Measurements from ENCODE around the gene PIGU. TPM values are rescaled to one million over a fixed set of nuclear protein-coding genes. Genes with fewer than 3 reads are reported as not detected.
"Not testable (repeated sequence)": the region's sequence is repeated elsewhere in the genome, so short reads cannot be mapped to it uniquely, and the experiment has no call there.

PIGU gene
- total RNA-seq, 2 experiments from 2014 or later = 24.8 to 26.4 TPM

DNA sequence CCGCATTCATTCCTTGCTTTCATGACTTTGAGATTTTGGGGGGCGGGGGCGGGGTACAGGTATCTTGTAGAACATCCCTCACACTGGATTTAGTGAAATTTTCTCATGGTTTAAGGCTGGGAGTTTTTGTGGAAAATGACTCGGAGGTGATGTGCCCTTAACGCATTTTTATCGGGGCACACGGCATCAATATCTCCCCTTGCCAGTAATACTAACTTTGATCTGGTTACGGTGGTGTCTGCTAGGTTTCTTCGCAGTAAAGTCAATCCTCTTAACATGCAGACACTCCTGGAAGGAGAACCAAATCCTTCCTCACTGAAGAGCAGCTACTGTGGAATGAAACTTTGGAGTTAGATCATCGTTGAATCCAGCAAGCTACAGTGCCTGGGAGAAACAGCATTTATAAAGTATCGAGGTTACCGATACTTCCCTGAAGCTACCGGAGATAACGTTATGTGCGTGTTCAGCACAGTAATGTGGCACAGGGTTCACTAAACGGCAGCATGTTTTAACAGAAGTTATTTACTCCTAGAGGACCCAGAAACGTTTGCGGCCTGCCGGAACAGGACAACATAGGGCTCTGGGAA is 161.9 kb downstream of the PIGU start:
- ChIA-PET CTCF (interaction anchor here (0.9 to 4.6 kb wide), 3 partner anchors 22 to 204 kb away, joined by 3 to 37 read pairs (median 5); no protein-coding TSS in a partner anchor), POLR2A (interaction anchor here (0.6 to 0.8 kb wide), 3 partner anchors 30 to 201 kb away, joined by 3 read pairs; partner anchors contain the start of gene ITCH)

DNA sequence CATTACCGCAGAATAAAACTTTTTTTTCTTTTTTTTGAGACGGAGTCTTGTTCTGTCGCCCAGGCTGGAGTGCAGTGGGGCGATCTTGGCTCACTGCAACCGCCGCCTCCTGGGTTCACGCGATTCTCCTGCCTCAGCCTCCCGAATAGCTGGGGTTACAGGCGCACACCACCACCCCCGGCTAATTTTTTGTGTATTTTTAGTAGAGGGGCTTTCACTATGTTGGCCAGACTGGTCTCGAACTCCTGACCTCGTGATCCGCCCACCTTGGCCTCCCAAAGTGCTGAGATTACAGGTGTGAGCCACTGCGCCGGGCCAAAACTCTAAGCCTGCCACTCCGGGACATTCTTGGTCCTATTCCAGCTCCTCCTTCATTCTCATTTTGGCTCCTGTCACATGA is 162.9 kb downstream of the PIGU start:
- CTCF ChIA-PET = interaction anchor here (1.2 to 4.6 kb wide), 2 partner anchors 194 to 200 kb away, joined by 3 to 37 read pairs; no protein-coding TSS in a partner anchor
- POLR2A ChIA-PET = not testable (repeated sequence)

- POLR2A ChIA-PET = no interaction called here
- CTCF ChIA-PET = interaction anchor here (4.6 kb wide), 1 partner anchor 199 kb away, joined by 37 read pairs; no protein-coding TSS in a partner anchor
Measured at GRCh38 chr20:34512955-34513419, 163.9 kb downstream of the PIGU start.

- CTCF ChIA-PET = no interaction called here
- POLR2A ChIA-PET = no interaction called here
Measured at GRCh38 chr20:34512266-34512954, 164.5 kb downstream of the PIGU start.

DNA sequence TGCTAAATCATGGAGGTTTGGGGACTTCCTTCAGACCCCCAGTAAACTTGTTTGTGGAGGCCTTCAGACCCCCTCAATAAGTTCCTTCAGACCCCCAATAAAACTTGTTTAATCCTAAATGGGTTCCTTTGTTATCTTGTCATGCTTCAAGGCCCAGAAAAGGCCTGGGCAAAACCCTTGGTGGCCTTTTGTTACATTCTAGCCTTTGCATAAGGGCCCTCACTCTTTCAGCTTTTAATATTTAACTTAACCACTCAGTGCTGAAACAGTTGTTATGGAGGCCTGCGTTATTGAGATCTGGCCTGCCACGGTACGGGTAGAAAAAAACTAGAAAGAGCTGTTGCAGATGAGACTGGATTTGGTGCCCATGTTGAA is 165.0 kb downstream of the PIGU start:
- ChIA-PET CTCF (no interaction called here), POLR2A (no interaction called here)

- CTCF ChIA-PET = no interaction called here
- POLR2A ChIA-PET = no interaction called here
Measured at GRCh38 chr20:34510575-34510974, 166.3 kb downstream of the PIGU start.

Other genes starting within 250 kb of the PIGU start
- gene DYNLRB1, start 160.7 kb downstream of the PIGU start, total RNA-seq = 10 to 100 TPM; 81.3 to 86.6 TPM
- gene MAP1LC3A, start 118.4 kb downstream of the PIGU start, total RNA-seq = 1 to 10 TPM; 1.8 to 2.2 TPM
- gene TP53INP2, start 27.3 kb upstream of the PIGU start, total RNA-seq = 1 to 10 TPM; 2.9 to 3.2 TPM
- gene NCOA6, start 148.6 kb upstream of the PIGU start, total RNA-seq = 10 to 100 TPM; 19.4 to 21.9 TPM
- 10 to 100 TPM in 1 of 2 experiments, 1 to 10 TPM in 1; 7.3 to 10.1 TPM for gene GGT7, start 195.8 kb upstream of the PIGU start, total RNA-seq
- 1 to 10 TPM; 7.4 to 8.5 TPM for gene ACSS2, start 199.5 kb upstream of the PIGU start, total RNA-seq

Data from activated CD8-positive, alpha-beta memory T cell treated with anti-CD3 and anti-CD28 coated beads for 36 hours (primary cell).